ENCODE measurements around the gene ZNF384. TPM values are rescaled to one million over a fixed set of nuclear protein-coding genes. Genes with fewer than 3 reads are reported as not detected.

Gene ZNF384
- total and polyA plus RNA-seq, 10 of the 15 experiments (the other 5 are each of a cell fraction or from before 2014, with no cell fraction given): 0.46 to 81.5 (median 30.5) TPM

- Histone ChIP-seq H3K27me3 (replicated peaks in 1 of 2; ENCODE audit: control insufficient read depth in 2 of 2, insufficient read depth in 2 of 2, low read length in 1 of 2) (no peaks in the 10 kb centered on the region), H2AFZ (ENCODE audit: control insufficient read depth, low read depth, low read length) (no peak overlapping the region), H3K4me3 (no peak overlapping the region), H3K9ac (ENCODE audit: control insufficient read depth, insufficient read depth, low read length) (no peak overlapping the region), H3K9me3 (replicated peaks; ENCODE audit: control insufficient read depth, insufficient read depth, low read length) (no peaks in the 10 kb centered on the region; the same call in 2 of the 3 replicates), H3K4me1 (ENCODE audit: control insufficient read depth, insufficient read depth, low read length) (no peaks in the 10 kb centered on the region), H3K27ac (ENCODE audit: control insufficient read depth, insufficient read depth) (no peak overlapping the region), H3K36me3 (ENCODE audit: control insufficient read depth in 2 of 2, insufficient read depth in 2 of 2, low read length in 1 of 2) (peaks cover 0 to 10% of the 10 kb centered on the region in 2 experiments), H3K4me2 (ENCODE audit: control insufficient read depth, insufficient read depth) (no peak overlapping the region), H3K79me2 (ENCODE audit: control insufficient read depth, insufficient read depth, low read length) (no peaks in the 10 kb centered on the region), H4K20me1 (ENCODE audit: control insufficient read depth, insufficient read depth) (no peaks in the 10 kb centered on the region)
- ChIA-PET RAD21 (ENCODE audit: unreplicated experiment) (interaction anchor here (0.6 kb wide), 1 partner anchor 182 kb away, joined by 3 read pairs; no protein-coding TSS in a partner anchor), POLR2A (interaction anchor here (0.7 kb wide), 2 partner anchors 71 to 85 kb away, joined by 6 to 7 read pairs; partner anchors contain the start of gene COPS7A), CTCF (no interaction called here), SMC1A (ENCODE audit: uncharacterized antibody, unreplicated experiment) (interaction anchor here (1.5 kb wide), 1 partner anchor 44 kb away, joined by 3 read pairs; no protein-coding TSS in a partner anchor)
- intact Hi-C loops (cut with micrococcal nuclease; ENCODE audit: unreplicated experiment): no loop called here
- in situ Hi-C loops (cut with MboI): no loop called here
- no TSS peak for BruUV-seq (replicated peaks)
- ATAC-seq (no peak), DNase-seq (ENCODE audit: low read depth, low spot score) (no peak), FAIRE-seq (no peak)
- 92% methylated on average over 12 of the region's 12 CpGs for WGBS (ENCODE audit: insufficient coverage, insufficient replicate concordance, low lambda C conversion rate, missing lambda C conversion rate)
- TF ChIP-seq TCF7 (IDR thresholded peaks at IDR 0.05; ENCODE audit: borderline replicate concordance) (no peak), PKNOX1 (IDR thresholded peaks at IDR 0.05) (no peak), MAX (IDR thresholded peaks at IDR 0.05; ENCODE audit: low read depth, low read length) (no peak), TBL1XR1 (IDR thresholded peaks at IDR 0.05; ENCODE audit: low read depth, low read length) (no peak)
Observed at GRCh38 chr12:6652391-6652790, 36.8 kb downstream of the ZNF384 start.

- Histone ChIP-seq H3K27me3 (replicated peaks in 1 of 2; ENCODE audit: control insufficient read depth in 2 of 2, insufficient read depth in 2 of 2, low read length in 1 of 2) (no peaks in the 10 kb centered on the region), H2AFZ (ENCODE audit: control insufficient read depth, low read depth, low read length) (no peak overlapping the region), H3K4me3 (no peak overlapping the region), H4K20me1 (ENCODE audit: control insufficient read depth, insufficient read depth) (no peaks in the 10 kb centered on the region), H3K9ac (ENCODE audit: control insufficient read depth, insufficient read depth, low read length) (no peak overlapping the region), H3K79me2 (ENCODE audit: control insufficient read depth, insufficient read depth, low read length) (no peaks in the 10 kb centered on the region), H3K4me2 (ENCODE audit: control insufficient read depth, insufficient read depth) (no peak overlapping the region), H3K4me1 (ENCODE audit: control insufficient read depth, insufficient read depth, low read length) (no peaks in the 10 kb centered on the region), H3K27ac (ENCODE audit: control insufficient read depth, insufficient read depth) (no peak overlapping the region), H3K9me3 (replicated peaks; ENCODE audit: control insufficient read depth, insufficient read depth, low read length) (peaks cover 3% of the 10 kb centered on the region; the same call in 2 of the 3 replicates), H3K36me3 (ENCODE audit: control insufficient read depth in 2 of 2, insufficient read depth in 2 of 2, low read length in 1 of 2) (peaks cover 0 to 10% of the 10 kb centered on the region in 2 experiments)
- BruUV-seq (replicated peaks): no TSS peak
- ChIA-PET CTCF (no interaction called here), POLR2A (no interaction called here), SMC1A (ENCODE audit: uncharacterized antibody, unreplicated experiment) (interaction anchor here (1.5 kb wide), 1 partner anchor 46 kb away, joined by 3 read pairs; no protein-coding TSS in a partner anchor), RAD21 (ENCODE audit: unreplicated experiment) (no interaction called here)
- DNase-seq (ENCODE audit: low read depth, low spot score) (no peak), FAIRE-seq (no peak), ATAC-seq (no peak)
- intact Hi-C loops (cut with micrococcal nuclease; ENCODE audit: unreplicated experiment) (no loop called here), in situ Hi-C loops (cut with MboI) (no loop called here)
- 86% methylated on average over 8 of the region's 8 CpGs for WGBS (ENCODE audit: insufficient coverage, insufficient replicate concordance, low lambda C conversion rate, missing lambda C conversion rate)
- TF ChIP-seq NFYA (IDR thresholded peaks at IDR 0.05; ENCODE audit: borderline replicate concordance, low read depth, low read length): no peak
- TF ChIP-seq IRF3 (IDR thresholded peaks at IDR 0.05): no peak
- no peak for TF ChIP-seq SPI1 (IDR thresholded peaks at IDR 0.05; ENCODE audit: borderline replicate concordance, insufficient read depth, low read depth, low read length)
Observed at GRCh38 chr12:6650832-6651231, 38.3 kb downstream of the ZNF384 start.
